NCI-H460 (cell line): Measurements from ENCODE around the gene PLCD1. TPM values are rescaled to one million over a fixed set of nuclear protein-coding genes. Genes with fewer than 3 reads are reported as not detected.
"Not testable (repeated sequence)": the region's sequence is repeated elsewhere in the genome, so short reads cannot be mapped to it uniquely, and the experiment has no call there.

Experiments
- DNase-seq: peaks from one replicate; pipeline ENCODE4 v3.0.0-alpha.2; 2016; ENCODE audit warnings: low read depth; ENCODE audit errors: extremely low read depth
- total RNA-seq: library from RNA; depleted of rRNA; stranded (reverse); fragments of >200 nt; shearing (Covaris generic); gene quantifications from 2 replicates; pipeline ENCODE4 v1.2.3, GENCODE V29; 2014

PLCD1 gene
- total RNA-seq, 1 experiment from 2014 or later, result 1.9 TPM

DNA sequence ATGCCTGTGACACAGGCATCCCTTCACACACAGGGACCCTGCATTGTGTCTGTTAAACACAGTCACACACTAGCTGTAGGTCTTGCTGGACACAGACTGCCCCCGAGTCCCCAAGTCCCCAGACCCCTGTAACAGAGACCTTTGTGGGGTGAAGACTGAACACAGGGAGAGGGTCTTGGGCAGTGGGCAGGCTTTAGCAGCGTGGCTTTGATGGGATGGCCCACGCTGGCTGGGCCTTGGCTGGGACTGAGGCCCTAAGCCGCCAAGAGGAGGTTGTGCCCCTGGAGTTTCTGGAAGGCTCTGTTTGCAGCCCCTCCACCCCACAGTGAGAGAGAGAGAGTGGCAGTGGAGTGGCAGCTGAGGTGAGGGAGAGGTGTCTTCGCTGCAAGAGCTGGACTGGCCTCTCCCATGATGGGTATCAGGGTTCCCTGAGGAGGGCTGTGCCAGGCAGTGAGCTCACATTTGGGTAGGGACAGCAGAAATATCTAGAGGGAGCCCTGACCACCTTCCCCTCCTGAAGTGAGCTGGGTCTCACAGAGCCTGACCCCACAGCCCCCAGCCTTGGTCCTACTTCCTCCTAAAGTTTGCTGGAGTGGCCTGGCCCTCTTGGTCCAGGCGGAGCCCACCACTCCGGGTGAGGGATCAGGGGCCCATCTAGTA, 39.5 kb downstream of the PLCD1 start:
- no peak for DNase-seq

DNA sequence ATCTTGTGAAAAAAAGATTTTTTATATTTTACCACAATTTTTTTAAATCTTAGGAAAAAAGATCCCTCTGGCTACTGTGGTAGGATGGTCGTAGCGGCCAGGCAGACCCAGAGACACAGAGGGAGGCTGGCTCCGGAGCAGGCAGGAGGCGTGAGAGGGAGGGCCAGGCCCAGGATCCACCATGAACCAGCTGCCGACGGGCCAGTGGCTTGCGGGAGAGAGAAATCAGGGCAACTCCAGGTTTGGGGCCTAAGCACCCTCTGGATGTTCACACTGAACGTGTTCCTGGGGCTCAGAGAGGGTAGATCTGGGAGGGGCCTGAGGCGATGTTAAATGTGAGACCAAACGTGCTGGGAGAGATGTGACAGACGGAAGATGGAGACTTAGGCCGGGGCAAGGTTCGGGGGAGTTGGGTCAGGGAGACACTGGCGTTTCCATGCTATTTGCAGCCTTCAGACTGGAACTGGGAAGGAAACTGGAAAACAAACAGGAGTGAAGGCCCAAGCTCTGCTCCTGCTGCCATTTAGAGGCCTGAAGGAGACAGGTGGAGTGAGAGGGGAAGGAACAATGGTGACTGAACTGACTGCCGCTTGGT, 40.4 kb downstream of the PLCD1 start:
- no peak for DNase-seq

- not testable (repeated sequence) for DNase-seq
Measured at GRCh38 chr3:37988376-37988775, 41.1 kb downstream of the PLCD1 start.

DNA sequence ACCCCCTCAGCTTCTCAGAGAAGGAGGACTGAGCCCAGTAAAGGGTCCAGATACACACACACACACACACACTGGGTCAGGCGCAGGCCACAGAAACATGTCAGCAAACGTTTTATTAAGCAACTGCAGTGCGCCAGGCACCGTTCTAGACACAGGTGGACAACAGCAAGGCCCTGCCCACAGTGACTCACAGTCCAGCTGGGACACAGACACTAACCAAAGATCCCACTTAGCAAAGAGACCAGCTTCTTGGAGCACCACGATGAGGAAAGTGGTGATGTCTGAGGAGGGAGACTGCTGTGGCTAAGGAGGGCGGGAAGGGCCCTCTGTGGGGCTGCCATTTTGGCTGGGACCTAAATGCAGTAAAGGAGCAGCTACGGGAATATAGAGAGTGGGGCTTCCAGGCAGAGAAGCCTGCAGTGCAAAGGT, 41.7 kb downstream of the PLCD1 start:
- DNase-seq, result no peak

GRCh38 chr3:37987315-37987697, 42.1 kb downstream of the PLCD1 start:
- no peak for DNase-seq

DNA sequence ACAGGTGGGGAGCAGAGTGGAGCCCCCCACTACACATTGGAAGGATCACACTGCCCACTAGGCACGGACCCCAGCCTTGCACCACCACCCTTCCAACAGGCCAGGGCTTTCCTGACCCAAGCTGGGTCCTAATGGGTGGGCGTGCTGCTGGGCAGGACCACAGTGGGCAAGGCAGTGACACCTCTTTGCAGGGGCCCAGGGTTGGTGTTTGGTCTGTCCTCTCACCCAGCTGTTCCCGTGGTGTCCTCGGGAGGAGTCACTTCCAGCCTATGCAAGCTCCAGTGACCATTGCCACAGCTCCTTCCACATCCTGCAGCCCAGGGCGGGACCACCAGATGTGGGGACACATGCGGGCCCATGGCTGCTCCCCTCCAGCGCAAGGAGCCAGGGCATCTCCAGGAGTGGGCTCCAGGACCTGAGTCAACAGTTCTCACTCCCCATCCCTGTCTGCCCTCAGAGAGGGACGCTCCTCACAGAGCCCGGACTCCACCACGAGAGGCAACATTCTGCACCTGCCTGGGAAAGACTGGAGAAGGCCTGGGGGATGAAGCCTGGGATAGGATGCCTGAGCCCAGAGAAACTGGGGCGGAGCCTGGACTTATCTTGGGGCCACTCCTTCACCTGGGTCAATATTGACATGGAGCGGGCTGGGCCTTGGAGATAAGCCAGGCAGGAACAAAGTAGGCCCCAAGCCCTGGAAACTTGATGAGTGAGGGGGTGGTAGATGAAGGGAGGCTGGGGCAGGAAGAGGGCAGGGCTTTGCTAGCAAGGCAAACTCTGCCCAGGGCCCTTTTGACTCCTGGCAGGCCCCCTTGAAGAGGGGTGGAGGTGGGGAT, 42.7 kb downstream of the PLCD1 start:
- DNase-seq, result no peak

DNA sequence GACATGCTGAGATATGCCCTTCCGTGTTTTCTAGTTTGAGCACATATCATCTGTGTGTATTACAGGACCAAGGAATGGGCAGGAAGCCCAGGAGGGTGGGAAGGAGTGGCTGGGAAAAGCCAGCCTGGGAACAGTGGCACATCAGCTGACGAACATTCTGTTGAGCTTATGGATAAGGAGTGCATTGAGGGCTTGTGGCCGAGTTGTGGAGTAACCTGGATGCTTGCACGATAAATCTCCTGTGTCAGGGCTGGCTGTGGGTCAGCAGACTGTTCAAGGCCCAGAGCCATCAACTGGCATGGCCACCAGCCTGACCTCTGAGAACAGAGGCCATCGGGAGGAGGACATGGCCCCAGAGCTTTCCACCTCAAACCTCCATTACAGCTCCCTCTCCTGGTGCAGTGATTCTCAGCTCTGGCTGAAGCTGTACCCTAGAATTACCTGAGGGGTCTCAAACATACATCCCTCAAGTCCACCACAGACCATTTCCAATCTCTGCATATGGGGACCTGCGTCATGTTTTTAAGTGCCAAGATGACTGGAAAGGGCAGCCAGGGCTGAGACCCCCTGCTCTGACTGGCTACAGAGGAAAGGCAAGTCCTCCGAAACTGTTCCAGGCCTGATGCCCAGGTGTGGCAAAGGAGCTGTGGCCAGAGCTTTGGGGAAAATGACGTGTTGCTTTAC, 43.7 kb downstream of the PLCD1 start:
- no peak for DNase-seq

DNA sequence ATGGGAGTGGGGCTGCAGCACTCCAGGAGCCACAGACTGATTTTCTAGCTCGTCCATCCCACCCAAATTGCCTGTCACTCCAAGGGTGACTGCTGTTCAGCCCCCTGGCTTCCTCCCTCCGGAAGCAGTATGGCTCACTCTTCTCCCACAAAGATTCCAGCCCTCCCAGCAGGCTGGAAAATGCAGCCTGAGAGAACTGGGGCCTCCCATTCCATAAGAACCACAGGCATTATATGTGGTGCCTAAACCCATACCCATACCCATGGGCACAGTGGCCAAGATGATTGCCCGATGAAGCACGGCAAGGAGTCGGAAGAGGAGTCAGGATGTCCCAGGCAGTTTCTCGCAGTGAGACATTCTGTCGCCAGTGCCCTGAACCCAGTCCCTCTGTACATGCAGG, 44.8 kb downstream of the PLCD1 start:
- no peak for DNase-seq

DNA sequence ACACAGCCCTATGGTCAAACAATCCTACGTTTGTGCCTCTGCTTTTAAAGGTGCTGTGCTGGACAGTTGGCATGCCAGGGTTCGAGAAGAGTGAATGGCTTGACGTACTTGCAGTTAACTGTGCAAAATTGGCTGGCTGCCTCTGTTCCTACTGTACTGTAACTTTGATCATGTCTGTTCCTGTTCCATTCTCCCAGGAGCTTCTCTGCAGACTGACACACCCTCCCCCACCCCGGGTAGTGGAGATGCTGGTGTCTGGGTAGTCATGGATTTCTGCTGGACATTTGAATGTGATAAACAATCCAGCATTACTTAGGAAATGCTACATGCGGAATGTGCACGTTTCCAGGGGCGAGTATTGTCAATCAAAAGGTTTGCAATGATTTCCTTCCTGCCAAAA, 45.4 kb downstream of the PLCD1 start:
- no peak for DNase-seq

- DNase-seq, result no peak
Measured at GRCh38 chr3:37982331-37982730, 47.1 kb downstream of the PLCD1 start.

- no peak for DNase-seq
Measured at GRCh38 chr3:37981348-37981664, 48.1 kb downstream of the PLCD1 start.

DNA sequence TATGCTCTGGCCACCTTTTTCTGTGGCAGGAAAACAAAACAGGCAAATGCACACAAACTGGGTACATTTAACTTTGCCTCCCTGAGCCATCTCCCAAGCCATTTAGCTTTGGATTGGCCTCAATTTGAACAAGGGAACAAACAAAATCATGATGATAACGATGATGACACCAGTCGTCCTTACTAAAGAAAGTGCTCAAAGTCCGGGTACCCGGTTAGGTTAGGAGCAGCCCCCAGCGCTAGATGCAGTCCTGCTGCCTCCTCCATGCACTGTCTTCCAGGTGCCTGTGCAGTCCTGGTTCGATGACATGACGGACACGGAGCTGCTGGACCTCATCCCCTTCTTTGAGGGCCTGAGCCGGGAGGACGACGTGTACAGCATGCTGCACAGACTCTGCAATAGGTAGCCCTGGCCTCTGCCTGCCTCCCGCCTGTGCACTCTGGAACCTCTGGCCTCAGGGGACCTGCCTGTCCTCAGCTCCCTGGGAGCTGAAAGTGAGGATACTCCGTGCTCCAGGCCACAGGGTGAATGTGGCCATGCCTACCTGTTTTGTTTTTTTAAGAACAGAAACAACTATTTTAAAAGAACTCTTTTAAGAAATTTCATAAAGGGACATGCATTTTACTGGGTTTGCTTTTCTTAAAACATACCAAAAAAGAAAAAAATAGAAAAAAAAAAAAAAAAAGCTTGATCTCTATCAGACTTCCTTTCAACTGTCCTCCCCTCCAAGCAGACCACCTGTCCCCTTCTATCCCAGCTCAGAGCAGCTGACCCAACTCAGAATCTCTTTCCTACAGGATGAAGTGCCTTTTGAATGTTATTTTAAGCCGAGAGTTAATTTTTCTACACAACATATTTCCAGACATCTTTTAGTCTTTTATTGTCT, 48.7 kb downstream of the PLCD1 start:
- no peak for DNase-seq

GRCh38 chr3:37979541-37980461, 49.6 kb downstream of the PLCD1 start:
- DNase-seq, result no peak

DNA sequence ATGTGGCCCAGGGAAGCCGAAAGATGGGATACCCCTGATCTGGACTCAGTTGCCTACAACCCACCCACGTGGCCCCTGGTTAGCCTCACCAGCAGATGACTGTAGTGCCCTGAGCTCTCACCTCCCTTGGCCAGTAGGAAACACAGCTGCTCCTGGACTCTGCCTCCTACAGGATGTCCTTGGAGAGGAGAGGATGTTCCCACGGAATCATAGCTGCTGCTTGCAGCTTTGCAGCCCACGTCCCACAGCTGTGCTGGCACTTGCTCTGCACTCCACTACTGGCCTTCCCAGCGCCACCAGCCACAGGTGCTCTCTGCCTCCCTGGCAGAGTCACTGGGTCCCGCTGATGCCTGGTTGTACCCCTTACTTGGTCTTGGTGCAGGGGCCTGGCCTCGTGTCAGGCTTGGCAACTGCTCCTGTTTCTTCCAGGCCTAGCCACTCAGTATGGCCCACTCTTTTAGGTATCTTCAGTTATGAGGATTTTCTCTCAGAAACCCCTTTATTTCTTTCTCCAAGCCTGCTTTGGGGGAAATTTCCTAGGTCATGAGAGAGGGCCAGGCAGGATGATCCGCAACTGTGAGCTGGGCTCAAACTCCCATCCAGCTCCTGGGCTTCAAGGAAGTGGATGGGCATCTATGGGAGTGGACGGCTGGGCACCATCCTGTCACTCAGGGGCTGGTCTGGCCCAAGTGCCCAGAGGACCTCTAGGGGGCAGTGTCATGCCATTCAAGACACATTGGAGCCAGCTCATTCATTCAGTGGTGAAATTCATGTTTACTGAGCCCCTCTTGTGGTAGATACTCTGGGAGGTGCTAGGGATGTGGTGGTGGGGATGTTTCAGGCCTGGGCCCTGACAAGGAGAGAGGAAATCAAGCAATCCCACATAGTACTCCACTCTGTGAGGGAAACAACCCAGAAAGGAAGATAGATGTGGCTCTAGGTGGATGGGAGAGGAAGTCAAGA, 55.0 kb downstream of the PLCD1 start:
- DNase-seq, result peak; percentile 51

GRCh38 chr3:37973246-37974054, 56.0 kb downstream of the PLCD1 start:
- no peak for DNase-seq

DNA sequence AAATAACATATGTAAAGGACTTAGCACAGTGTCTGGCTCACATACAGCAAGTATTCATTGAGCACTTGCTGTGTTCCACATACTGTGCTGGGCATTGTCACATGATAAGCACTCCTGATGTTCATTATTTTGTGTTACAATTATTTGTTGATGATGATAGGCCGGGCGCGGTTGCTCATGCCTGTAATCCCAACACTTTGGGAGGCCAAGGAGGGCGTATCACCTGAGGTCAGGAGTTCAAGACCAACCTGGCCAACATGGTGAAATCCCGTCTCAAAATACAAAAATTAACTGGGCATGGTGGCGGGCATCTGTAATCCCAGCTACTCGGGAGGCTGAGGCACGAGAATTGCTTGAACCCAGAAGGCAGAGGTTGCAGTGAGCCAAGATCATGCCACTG, 57.4 kb downstream of the PLCD1 start:
- DNase-seq, result not testable (repeated sequence)

DNA sequence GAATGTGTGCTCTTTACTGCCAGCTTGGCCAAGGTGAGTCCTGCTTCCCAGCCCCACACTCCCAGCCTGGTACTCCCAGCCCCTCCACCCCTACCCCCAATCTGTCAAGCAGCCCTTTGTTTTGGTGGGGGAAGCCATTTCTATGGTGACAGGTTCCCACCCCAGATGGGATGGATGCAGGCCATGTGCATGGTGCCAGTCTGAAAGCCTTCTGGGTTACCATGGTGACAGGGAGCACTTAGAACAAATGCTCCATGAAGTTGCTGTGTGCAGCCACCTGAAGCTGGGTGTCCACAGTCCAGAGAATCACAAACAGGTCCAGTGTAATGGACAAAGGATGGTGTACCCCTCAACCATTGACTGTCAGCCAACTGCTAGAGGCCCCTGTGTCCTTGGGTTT, 58.0 kb downstream of the PLCD1 start:
- no peak for DNase-seq
